ENCODE data around the gene PRKCSH.
A peak's percentile ranks its signal among the peaks of the same experiment; 100 is the strongest.
"Not testable (repeated sequence)": the region's sequence is repeated elsewhere in the genome, so short reads cannot be mapped to it uniquely, and the experiment has no call there.

Gene PRKCSH

DNA sequence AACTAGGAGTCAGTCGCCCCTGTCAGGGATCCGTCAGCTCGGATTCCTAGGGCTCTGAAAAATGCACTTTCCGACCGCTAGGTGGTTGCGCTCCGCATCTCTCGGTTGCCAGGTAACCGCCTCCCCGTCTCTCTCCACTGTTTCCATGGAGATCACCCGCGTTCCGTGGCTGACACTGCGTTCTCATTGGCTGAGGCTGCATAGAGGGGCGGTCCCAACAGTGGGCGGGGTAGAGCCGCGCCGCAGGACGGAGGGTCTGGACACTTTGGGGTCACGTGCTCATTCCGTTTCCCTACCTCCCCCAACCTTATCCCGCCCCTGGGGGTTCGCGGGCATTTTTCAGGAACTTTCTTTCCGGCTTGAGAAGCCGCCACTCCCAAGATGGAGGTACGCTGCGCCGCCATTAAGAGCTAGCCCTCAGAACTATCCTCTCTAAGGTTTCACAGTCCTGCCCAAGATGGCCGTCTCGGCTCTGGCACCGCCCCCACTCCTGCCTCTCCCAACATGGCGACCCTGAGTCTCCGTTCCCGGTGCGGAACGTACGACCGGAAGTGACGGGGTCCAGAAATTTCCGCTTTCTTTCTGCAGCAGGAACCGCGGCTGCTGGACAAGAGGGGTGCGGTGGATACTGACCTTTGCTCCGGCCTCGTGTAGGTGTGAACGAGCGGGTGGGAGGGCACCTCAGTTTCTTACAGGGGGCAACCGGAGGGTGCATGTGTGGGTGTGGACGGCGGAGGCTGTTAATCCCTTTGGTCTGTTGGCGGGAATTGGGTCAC, at the start of gene PRKCSH, which contains the start of gene ODAD3:
PRKCSH (plus strand) TSS at position 579 of the 776 bp plus-strand sequence. CDS start 483 bp downstream, outside the sequence.
ODAD3 (minus strand) TSS at position 65 of the 776 bp plus-strand sequence. CDS start 105 bp downstream, outside the sequence.
- peak; percentile 100 for DNase-seq (ENCODE audit: low spot score)

DNA sequence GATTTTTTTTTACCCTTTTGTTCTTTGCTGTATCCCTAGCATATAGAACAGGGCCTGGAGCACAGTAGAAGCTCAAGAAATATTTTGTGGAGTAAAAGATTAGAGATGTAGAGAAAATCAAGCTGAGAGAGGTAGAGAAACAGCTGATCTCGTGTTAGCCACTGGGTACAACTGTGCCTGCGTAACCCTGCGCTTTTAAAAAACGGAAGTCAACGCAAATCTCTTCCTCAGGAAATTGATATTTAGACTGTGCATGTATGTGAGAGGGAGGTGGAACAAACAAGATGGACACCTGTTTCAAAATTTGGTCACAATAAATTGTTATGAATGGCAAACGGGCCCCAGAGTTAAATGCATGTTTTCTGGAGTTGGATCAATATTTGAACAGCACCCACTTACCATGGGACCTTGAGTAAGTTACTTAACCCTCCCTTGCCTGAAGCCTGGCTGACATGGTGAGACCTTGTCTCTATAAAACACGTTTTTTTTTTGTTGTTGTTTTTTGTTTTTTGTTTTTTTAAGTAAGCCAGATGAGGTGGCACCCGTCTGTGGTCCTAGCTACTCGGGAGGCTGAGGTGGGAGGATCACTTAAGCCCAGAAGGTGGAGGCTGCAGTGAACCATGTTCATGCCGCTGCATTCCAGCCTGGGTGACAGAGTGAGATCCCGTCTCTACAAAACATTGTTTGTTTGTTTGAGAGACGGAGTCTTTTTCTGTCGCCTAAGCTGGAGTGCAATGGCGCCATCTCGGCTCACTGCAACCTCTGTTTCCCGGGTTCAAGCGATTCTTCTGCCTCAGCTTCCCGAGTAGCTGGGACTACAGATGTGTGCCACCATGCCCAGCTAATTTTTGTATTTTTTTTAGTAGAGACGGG, 48.0 kb upstream of the PRKCSH start:
- DNase-seq (ENCODE audit: low spot score), result no peak

DNA sequence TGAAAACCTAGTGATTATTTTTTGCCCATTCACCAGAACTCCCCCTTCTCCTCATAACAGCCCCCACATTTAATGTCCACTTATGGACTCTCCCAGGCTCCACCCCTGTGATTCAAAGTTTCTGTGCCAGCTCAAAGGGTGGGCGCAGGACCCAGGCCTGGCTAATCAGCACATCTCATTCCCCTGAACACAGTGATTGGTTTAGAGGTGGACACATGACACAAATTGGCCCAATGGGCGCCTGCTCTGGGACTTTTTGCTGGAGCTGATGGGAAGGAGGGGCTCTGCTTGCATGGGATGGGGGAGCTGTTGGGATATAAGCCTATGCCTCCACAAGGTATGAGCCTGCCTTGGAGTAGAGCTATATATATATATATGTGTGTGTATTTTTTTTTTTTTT, 45.1 kb upstream of the PRKCSH start:
- DNase-seq (ENCODE audit: low spot score), result no peak

DNA sequence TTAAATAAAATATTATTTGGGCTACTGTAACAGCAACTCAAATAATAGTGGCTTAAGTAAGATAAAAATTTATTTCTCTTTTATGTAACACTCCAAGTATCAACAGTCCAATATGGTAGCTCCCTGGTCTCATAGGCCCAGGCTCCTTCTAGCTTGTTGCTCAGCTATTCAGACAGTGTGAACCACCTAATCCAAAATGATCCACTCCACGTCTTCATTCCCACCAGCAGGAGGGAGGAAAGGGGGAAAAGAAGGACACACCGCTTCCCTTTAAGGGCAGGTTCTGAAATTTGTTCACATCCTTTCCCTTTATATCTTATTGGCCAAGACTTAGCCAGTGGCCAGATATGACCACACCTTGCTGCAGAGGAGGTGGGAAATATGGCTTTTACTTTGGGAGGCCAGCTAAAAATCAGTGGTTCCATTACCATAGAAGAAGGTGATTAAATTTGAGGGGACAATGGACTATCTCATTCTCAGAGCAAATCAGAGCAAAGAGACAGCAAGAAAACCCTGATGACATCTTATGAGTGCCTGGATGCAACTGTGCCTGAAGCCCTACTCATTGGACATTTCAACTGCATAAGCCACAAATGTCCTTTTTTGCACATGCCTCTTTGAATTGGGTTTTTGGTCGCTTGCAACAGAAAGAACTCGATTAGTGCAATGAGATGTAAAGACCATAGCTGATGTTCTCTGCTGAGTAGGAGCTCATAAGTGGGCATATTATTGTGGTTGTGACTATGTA, 44.3 kb upstream of the PRKCSH start:
- no peak for DNase-seq (ENCODE audit: low spot score)

DNA sequence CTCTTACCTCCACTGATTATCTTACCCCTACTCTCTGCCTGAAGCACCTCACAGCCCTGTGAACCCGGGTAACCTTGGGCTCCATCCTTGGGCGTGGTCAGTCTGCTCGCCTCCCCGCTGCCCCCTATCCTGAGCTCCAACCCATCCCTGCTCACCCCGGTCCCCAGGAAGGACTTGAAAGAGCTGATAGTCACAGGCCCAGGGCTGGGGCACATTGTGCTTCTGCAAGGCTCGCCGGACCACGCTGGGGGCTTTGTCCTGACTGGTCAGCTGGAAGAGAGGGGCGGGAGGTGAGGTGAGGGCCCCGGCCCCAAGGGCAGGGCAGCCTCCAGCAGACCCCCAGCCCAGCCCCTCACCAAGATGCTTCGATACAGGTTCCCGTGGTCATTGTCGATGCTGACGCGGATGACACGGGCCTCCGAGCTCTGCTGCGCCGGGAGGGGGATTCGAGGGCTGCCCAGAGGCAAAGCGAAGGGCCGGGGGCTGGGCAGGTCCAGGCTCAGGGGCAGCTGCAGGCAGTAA, 38.3 kb upstream of the PRKCSH start:
- no peak for DNase-seq (ENCODE audit: low spot score)

GRCh38 chr19:11399667-11400066, 35.8 kb upstream of the PRKCSH start:
- DNase-seq (ENCODE audit: low spot score), result no peak

DNA sequence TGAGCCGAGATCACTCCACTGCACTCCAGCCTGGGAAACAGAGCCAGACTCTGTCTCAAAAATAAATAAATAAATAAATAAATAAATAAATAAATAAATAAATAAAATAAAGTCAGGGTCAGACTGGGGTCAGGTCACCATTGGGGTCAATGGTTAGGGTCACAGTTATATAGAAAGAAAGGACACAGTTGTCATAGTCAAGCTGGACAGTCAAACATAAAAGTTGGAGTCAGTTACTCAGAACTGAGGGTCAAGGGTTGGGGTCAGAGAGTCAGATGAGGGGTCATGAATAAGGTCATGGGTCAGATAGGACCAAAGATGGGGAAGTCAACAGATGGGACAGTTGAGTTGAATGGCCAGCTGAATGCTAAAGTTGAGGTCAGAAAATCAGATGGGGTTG, 34.6 kb upstream of the PRKCSH start:
- DNase-seq (ENCODE audit: low spot score), result no peak

DNA sequence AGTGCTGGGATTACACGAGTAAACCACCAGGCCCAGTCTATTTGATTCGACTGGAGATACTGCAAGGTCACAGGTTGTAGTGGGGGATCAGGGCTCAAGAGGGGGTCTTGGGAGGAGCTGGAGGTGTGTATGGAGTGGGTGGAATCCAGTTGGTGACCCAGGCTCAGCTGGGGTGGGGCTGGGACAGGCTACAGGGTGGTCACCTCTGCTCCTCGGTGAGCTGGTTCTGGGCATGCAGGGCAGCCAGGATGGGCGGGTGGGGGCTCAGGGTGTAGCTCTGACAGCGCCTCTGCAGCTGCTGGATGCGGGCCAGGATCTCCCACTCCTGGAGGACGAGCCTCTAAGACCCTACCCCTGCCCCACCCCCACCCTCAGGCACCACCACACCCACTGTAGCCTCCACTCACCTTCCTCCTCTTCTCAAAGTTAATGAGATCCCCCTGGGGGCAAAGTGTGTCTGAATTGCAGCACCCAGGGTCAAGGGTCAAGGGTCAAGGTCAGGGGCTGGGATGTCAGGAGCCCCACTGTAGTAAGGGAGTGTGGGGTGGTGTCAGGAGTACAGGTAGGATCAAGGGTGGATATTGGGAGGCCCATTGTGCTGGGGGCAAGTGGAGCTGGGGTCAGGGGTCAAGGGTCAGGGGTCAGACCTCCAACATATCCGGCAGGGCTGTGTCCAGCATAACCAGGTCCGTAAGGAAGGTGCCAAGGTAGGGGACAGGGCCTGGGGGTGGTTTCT, 33.5 kb upstream of the PRKCSH start:
- DNase-seq (ENCODE audit: low spot score), result no peak

- no peak for DNase-seq (ENCODE audit: low spot score)
Measured at GRCh38 chr19:11404588-11405222, 30.7 kb upstream of the PRKCSH start.

DNA sequence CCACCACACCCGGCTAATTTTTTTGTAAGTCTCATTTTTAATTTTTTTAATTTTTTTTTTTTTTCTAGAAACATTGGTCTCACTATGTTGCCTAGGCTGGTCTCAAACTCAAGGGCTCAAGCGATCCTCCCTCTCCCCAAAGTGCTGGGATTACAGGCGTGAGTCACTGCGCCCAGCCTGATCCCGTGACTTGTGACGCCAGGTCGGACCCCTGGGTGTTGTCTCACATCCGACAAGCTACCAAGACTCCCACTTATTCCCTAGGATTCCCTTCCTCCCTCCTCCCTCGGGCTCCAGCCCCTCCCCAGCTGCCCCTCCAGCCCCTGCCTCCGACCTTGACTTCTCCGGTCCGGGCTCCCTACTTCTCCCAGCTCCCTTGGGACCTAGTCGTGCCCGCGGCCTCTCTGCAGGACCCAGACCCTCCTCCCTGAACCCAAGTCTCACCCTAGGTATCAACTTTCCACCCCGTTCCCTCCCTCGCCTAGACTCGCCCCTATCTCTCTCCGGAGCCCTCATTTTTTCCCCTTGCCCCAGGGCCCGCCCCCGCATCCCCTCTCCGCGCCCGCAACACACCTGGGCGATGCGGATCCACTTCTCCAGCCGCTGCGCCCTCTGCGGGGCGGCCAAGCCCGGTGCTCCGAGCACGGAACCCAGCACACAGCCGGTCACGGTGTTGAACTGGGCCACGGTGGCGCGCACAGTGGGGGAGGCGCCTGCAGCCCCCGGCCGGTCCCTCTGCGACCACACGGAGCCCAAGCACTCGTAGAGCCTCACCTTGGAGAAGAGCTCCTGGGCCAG, 29.4 kb upstream of the PRKCSH start:
- DNase-seq (ENCODE audit: low spot score), result no peak

GRCh38 chr19:11406703-11407236, 28.7 kb upstream of the PRKCSH start:
- DNase-seq (ENCODE audit: low spot score), result not testable (repeated sequence)

- DNase-seq (ENCODE audit: low spot score), result no peak
Measured at GRCh38 chr19:11408591-11408990, 26.8 kb upstream of the PRKCSH start.

GRCh38 chr19:11410682-11411081, 24.8 kb upstream of the PRKCSH start:
- no peak for DNase-seq (ENCODE audit: low spot score)

GRCh38 chr19:11414544-11414943, 20.9 kb upstream of the PRKCSH start:
- no peak for DNase-seq (ENCODE audit: low spot score)

DNA sequence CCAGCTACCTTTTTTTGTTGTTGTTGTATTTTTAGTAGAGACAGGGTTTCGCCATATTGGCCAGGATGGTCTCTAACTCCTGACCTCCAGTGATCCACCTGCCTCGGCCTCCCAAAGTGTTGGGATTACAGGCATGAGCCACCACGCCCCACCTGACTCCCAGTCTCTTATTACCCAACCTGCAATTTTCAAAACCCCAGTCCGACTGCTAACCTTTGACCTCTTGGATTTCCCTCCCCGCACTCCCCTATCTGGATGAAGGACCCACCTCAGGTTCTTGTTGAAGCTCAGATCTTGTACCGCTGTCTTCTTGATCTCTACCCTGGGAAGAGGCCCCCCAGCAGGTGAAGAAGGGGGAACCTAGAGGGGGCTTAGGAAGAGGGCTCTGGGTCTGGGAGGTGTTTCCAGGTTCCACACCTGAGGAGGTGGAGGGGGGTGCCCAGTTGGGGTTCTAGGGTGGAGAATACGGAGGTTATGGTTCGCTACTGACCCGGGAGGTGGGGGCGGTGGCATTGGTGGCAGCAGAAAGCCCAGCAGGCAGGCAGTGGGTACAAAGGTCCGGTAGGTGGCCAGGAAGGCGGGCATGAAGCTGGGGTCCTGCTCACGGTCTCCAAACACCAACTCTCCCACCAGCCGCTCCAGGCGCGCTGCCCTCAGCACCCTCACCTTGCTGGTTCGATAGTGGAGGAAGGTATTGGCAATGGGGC, 18.9 kb upstream of the PRKCSH start:
- no peak for DNase-seq (ENCODE audit: low spot score)

DNA sequence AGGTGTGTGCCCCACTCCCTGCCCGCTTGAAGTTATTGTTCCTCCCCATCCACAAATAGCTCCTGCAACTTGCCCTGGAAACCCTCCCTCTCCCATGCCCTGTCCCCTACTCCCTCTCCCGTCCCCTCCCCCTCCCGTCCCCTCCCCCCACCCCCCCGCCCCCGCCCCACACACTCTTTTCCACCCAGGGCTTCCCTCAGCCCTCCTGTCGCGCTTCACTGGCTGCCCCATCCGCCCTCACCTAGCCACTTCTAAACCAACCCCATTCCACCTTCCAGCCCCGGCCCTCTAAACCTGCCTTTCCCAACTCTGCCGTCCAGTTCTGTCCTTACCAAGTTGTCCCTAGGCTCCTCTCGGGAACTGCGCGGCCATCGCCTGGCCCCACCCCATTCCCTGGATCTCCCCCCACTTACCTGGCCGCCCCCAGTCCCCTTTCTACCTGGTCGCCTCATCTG, 17.3 kb upstream of the PRKCSH start:
- no peak for DNase-seq (ENCODE audit: low spot score)

DNA sequence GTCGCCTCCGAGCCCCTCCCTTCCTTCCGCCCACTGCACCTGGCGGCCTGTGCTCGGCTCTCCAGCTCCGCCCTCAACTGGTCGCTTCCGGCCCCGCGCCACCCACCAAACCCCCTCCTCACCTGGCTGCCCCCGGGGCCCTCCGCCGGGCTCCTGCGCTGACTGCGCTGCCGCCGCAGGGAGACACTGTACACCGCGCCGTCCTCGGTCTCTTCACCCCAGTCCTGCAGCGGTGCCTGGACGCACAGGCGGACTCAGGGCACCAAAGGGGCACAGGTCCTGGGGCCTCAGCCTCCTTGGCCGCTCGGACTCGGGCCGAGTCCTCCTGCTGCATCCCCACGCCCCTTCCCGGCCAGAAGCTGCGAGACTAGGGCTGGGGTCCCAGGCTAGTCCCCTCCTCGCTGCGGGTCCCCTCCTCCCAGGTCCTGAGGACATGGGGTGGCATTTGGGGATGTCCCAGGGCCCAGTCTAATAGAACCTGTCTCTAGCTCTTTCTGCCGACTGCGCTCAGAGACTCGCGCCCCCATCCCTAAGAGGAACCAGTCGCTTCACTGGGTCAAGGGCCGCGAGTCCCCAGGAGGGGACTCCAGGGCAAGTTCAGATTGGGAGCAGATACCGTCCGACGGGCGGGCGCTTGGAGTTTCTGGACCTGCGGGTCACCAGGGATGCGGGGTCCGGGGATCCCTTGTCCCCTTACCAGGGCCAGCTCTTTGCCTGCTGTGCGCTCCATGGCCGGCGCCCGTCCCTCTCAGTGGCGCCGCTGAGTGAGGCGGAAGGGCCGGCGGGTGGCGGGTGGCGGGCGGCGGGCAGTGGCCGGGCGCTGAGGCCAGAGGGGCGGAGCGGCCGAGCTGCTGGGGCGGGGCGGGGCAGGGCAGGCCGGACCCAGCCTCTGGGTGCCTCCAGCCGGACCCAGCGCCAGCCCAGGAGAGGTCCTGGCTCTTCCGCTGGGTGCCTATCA, 16.6 kb upstream of the PRKCSH start, which contains the start of gene RGL3:
RGL3 (minus strand) TSS at position 766 of the 958 bp plus-strand sequence; CDS start at position 730, 36 bp downstream.
- DNase-seq (ENCODE audit: low spot score), result no peak

All from globus pallidus (tissue), 1 donor.